ENCODE data around the gene PLOD2.

- TF ChIP-seq CTCF (IDR thresholded peaks at IDR 0.05), result no peak
- no peak for TF ChIP-seq POLR2A (IDR thresholded peaks at IDR 0.05)
- TF ChIP-seq EP300 (IDR thresholded peaks at IDR 0.05), result no peak
These were observed 4.2 kb downstream of the PLOD2 start for GRCh38 chr3:146156666-146157314.

Data from tibial nerve (tissue), 4 donors.